K562 (cell line): ENCODE measurements around the gene ADSS1. TPM values are rescaled to one million over a fixed set of nuclear protein-coding genes. Genes with fewer than 3 reads are reported as not detected.

ENCODE experiments used
- ARID4B ChIP-seq: sonication (generic); formaldehyde crosslinking; IDR thresholded peaks from 2 replicates; pipeline ENCODE4 v1.8.0; 2022; ENCODE audit warnings: mild to moderate bottlenecking, missing genetic modification reagents
- C11orf30 ChIP-seq: fragments of 450-650 bp; IDR thresholded peaks from 2 replicates; pipeline ENCODE4 v1.6.1; 2016; ENCODE audit warnings: low read depth, mild to moderate bottlenecking
- GATAD2A ChIP-seq: fragments of 450-650 bp; IDR thresholded peaks from 2 replicates; pipeline ENCODE4 v1.6.1; 2017
- HDAC1 ChIP-seq, 2 experiments: fragments of 450-650 bp; IDR thresholded peaks; 2 replicates each; pipeline ENCODE4 v1.6.1; 2016 to 2017; ENCODE audit warnings: inconsistent platforms in 1 of 2, mild to moderate bottlenecking in 1 of 2, moderate library complexity in 1 of 2
- HDAC8 ChIP-seq: fragments of 450-650 bp; IDR thresholded peaks from 2 replicates; pipeline ENCODE4 v1.6.1; 2016; ENCODE audit warnings: mild to moderate bottlenecking, missing genetic modification characterization, moderate library complexity, missing compliant biosample characterization
- IFI16 ChIP-seq: fragments of 250-450 bp; sonication (Bioruptor Pico); IDR thresholded peaks from 2 replicates; pipeline ENCODE4 v2.1.2; 2022; ENCODE audit warnings: mild to moderate bottlenecking, inconsistent platforms
- JUND ChIP-seq, 2 experiments: IDR thresholded peaks; 2 replicates in 1 of 2; 3 replicates in 1 of 2; pipeline ENCODE4 v1.6.1; 2011; ENCODE audit warnings: borderline replicate concordance in 2 of 2, low read depth in 2 of 2, low read length in 2 of 2, improper control_type of control experiment in 1 of 2, missing biosample characterization in 1 of 2, missing genetic modification characterization in 1 of 2, missing genetic modification reagents in 1 of 2
- MAFF ChIP-seq: IDR thresholded peaks from 2 replicates; pipeline ENCODE4 v1.6.1; 2012; ENCODE audit warnings: low read length, improper control_type of control experiment
- MAX ChIP-seq: sonication (generic); formaldehyde crosslinking; IDR thresholded peaks from 2 replicates; pipeline ENCODE4 v1.9.0; 2022; ENCODE audit warnings: mild to moderate bottlenecking, missing genetic modification reagents
- MXI1 ChIP-seq: IDR thresholded peaks from 2 replicates; pipeline ENCODE4 v1.6.1; 2011; ENCODE audit warnings: low read depth, mild to moderate bottlenecking, improper control_type of control experiment, low read length
- POLR2G ChIP-seq: fragments of 200-400 bp; formaldehyde crosslinking; IDR thresholded peaks from 2 replicates; pipeline ENCODE4 v1.6.1; 2017; ENCODE audit warnings: low read depth, mild to moderate bottlenecking, antibody characterized with exemption, low read length, moderate library complexity
- RB1 ChIP-seq: fragments of 450-650 bp; IDR thresholded peaks from 2 replicates; pipeline ENCODE4 v1.6.1; 2017; ENCODE audit warnings: low read depth, mild to moderate bottlenecking
- SAFB2 ChIP-seq: fragments of 200-400 bp; formaldehyde crosslinking; IDR thresholded peaks from 2 replicates; pipeline ENCODE4 v1.6.1; 2018; ENCODE audit warnings: borderline replicate concordance, low read length, low read depth, moderate library complexity; ENCODE audit not compliant: severe bottlenecking
- SMAD1 ChIP-seq: fragments of 150-350 bp; IDR thresholded peaks from 2 replicates; pipeline ENCODE4 v1.6.1; 2014; ENCODE audit warnings: low read length, low read depth; ENCODE audit not compliant: partially characterized antibody
- SMARCC2 ChIP-seq: fragments of 450-650 bp; IDR thresholded peaks from 2 replicates; pipeline ENCODE4 v1.6.1; 2017; ENCODE audit warnings: antibody characterized with exemption, moderate library complexity, mild to moderate bottlenecking, low read depth
- SRF ChIP-seq, 2 experiments: fragments of 250-450, 450-650 bp in 1 of 2; sonication (Bioruptor Pico) in 1 of 2; sonication (generic) in 1 of 2; formaldehyde crosslinking; IDR thresholded peaks; 2 replicates each; pipeline versions ENCODE4 v1.5.0 to v1.5.1; 2020 to 2022; ENCODE audit warnings: mild to moderate bottlenecking in 1 of 2, missing genetic modification reagents in 1 of 2
- ZNF592 ChIP-seq: fragments of 450-650 bp; IDR thresholded peaks from 2 replicates; pipeline ENCODE4 v1.6.1; 2017; ENCODE audit warnings: antibody characterized with exemption, mild to moderate bottlenecking
- polyA plus RNA-seq, 8 experiments: library from polyadenylated mRNA; depleted of rRNA in 4 of 8; stranded (reverse) in 5 of 8; unstranded in 3 of 8; fragments of >200 nt; fragmentation: Nextera tagmentation in 2 of 8; fragmentation: Illumina TruSeq in 1 of 8; extraction: Ambion mirVana in 2 of 8; extraction: Trizol in 1 of 8; gene quantifications; 2 replicates each; pipeline versions ENCODE4 v1.2.1 to v1.2.3, GENCODE V29; 2011 to 2014; ENCODE audit warnings: inconsistent platforms in 1 of 8, missing spikeins in 1 of 8
- total RNA-seq, 7 experiments: library from RNA; depleted of rRNA in 6 of 7; stranded (reverse); fragments of >200 nt in 6 of 7; fragmentation: Illumina TruSeq in 2 of 7; extraction: Trizol in 2 of 7; gene quantifications; 2 replicates each; pipeline versions ENCODE4 v1.2.1 to v1.2.3, GENCODE V29; 2011 to 2021; ENCODE audit warnings: low replicate concordance in 1 of 7

Gene ADSS1
- total and polyA plus RNA-seq, 9 of the 15 experiments (the other 6 are each of a cell fraction or from before 2014, with no cell fraction given) = 0.53 to 5.9 (median 3.9) TPM

GRCh38 chr14:104677512-104678332, 46.3 kb upstream of the ADSS1 start (continued):
- TF ChIP-seq MAX = peak; percentile 83
- peak; percentile 75 for TF ChIP-seq RB1
- 0 out of 4 replicates have a peak, but pooled peaks of 1 of the 2 experiments have one; percentile 12 for TF ChIP-seq SRF (CRISPR knock-in tag; IDR thresholded peaks at IDR 0.05)
- TF ChIP-seq ZNF592 = peak; percentile 94
- peak; percentile 90 for TF ChIP-seq POLR2G
- TF ChIP-seq SMARCC2 = 0 out of 2 replicates have a peak, but pooled peaks have one; percentile 47
- peak; percentile 49; the same call in 1 of the 2 replicates for TF ChIP-seq JUND (IDR thresholded peaks at IDR 0.05; ENCODE audit: borderline replicate concordance, low read depth, low read length)
- TF ChIP-seq JUND (tag; IDR thresholded peaks at IDR 0.05; ENCODE audit: borderline replicate concordance, low read depth, low read length) = peak; percentile 21; the same call in 1 of the 3 replicates
- TF ChIP-seq GATAD2A = peak; percentile 80; the same call in 1 of the 2 replicates
- TF ChIP-seq IFI16 (CRISPR knock-in tag) = no peak
- no peak for TF ChIP-seq SAFB2
- peak; percentile 77 for TF ChIP-seq MAFF
- no peak for TF ChIP-seq MXI1
- 0 out of 2 replicates have a peak, but pooled peaks have one; percentile 47 for TF ChIP-seq HDAC8 (tag)
- peak in 1 of 2 experiments; percentile 59; a peak in 1 of 4 replicates for TF ChIP-seq HDAC1 (IDR thresholded peaks at IDR 0.05)
- TF ChIP-seq ARID4B (CRISPR knock-in tag) = peak; percentile 77
- peak; percentile 97 for TF ChIP-seq C11orf30
- no peak for TF ChIP-seq SMAD1
